HG02981 (cell line): ENCODE measurements around the gene DARS2.

Experiments used
- ATAC-seq: cut with Tn5 transposase; IDR thresholded peaks from one replicate; pipeline ENCODE4 v1.9.1; 2021; ENCODE audit warnings: mild to moderate bottlenecking, moderate library complexity; ENCODE audit not compliant: unreplicated experiment

Gene DARS2

GRCh38 chr1:173886746-173887611 lies 62.5 kb downstream of the DARS2 start:
- no peak for ATAC-seq

- ATAC-seq: no peak
Measured at GRCh38 chr1:173887627-173888026, 63.2 kb downstream of the DARS2 start.

- no peak for ATAC-seq
Measured at GRCh38 chr1:173888749-173889148, 64.3 kb downstream of the DARS2 start.

- no peak for ATAC-seq
Measured at GRCh38 chr1:173889885-173890284, 65.4 kb downstream of the DARS2 start.

GRCh38 chr1:173893611-173894010 lies 69.1 kb downstream of the DARS2 start:
- ATAC-seq: no peak

GRCh38 chr1:173894189-173894588 lies 69.7 kb downstream of the DARS2 start:
- no peak for ATAC-seq

- ATAC-seq: no peak
Measured at GRCh38 chr1:173900427-173900826, 76.0 kb downstream of the DARS2 start.

- no peak for ATAC-seq
Measured at GRCh38 chr1:173900992-173901391, 76.5 kb downstream of the DARS2 start.

- ATAC-seq: no peak
Measured at GRCh38 chr1:173903827-173904531, 79.5 kb downstream of the DARS2 start.
